Activated CD4-positive, alpha-beta T cell treated with anti-CD3 and anti-CD28 coated beads for 36 hours (primary cell): ENCODE data around the gene FITM1. TPM values are rescaled to one million over a fixed set of nuclear protein-coding genes. Genes with fewer than 3 reads are reported as not detected.
A peak's percentile ranks its signal among the peaks of the same experiment; 100 is the strongest.

Experiments
- ATAC-seq: fragments of 200-7000 bp; cut with Tn5 transposase; one replicate; pipeline ENCODE4 v1.10.0; 2021; ENCODE audit warnings: mild to moderate bottlenecking, moderate library complexity
- CTCF ChIA-PET: fragments of 350-600 bp; sonication (Branson Sonifier 250); formaldehyde crosslinking; loops from one replicate; lab custom pipeline; 2021; ENCODE audit warnings: antibody characterized with exemption; lab: Charles Lee
- POLR2A ChIA-PET: fragments of 350-600 bp; sonication (Branson Sonifier 250); formaldehyde crosslinking; loops from one replicate; lab custom pipeline; 2021; ENCODE audit warnings: antibody characterized with exemption, inconsistent platforms; lab: Charles Lee
- DNase-seq: peaks from one replicate; pipeline ENCODE4 v3.0.0-alpha.2; 2020
- H3K27ac Mint-ChIP-seq: one replicate; pipeline ENCODE4 v1.8.0; 2021; ENCODE audit warnings: mixed read lengths
- H3K27me3 Mint-ChIP-seq: one replicate; pipeline ENCODE4 v1.8.0; 2021; ENCODE audit warnings: mixed read lengths
- H3K36me3 Mint-ChIP-seq: one replicate; pipeline ENCODE4 v1.8.0; 2021; ENCODE audit warnings: low read depth, mixed read lengths
- H3K4me1 Mint-ChIP-seq: one replicate; pipeline ENCODE4 v1.8.0; 2021; ENCODE audit warnings: mixed read lengths
- H3K4me3 Mint-ChIP-seq: one replicate; pipeline ENCODE4 v1.8.0; 2021; ENCODE audit warnings: mild to moderate bottlenecking, moderate library complexity, mixed read lengths
- H3K9me3 Mint-ChIP-seq: one replicate; pipeline ENCODE4 v1.8.0; 2021; ENCODE audit warnings: low read depth, mixed read lengths
- intact Hi-C, 2 experiments: fragments of 100-400 bp; cut with DNase I in 1 of 2; cut with micrococcal nuclease in 1 of 2; formaldehyde crosslinking; loops; one replicate each; pipeline versions ENCODE4 v1.14.2 to v1.15.1; 2022 to 2024; cut with DNase I, micrococcal nuclease
- total RNA-seq, 2 experiments: library from RNA; stranded (reverse); gene quantifications; one replicate each; pipeline ENCODE4 v1.2.3, GENCODE V29; 2021

FITM1 gene
- under 1 TPM in 1 of 2 experiments, not detected in 1; 0.53 TPM for total RNA-seq

DNA sequence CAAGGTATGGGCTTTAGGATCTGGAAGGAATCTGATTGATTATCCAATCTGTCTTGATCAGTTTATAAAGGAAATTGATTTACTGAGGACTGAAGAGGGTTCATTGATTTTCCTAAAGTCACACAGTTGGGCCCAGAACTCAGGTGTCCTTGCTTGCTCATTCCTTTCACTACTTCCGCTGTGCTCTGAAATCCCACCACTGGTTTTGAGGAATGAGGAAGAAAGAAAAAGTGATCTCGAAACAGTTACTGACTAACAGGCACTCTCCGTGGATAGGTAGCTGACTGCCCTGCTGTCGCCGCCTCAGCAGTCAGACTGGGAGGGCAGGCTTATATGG is at the start of gene FITM1:
TSS of gene FITM1 (plus strand) at position 280 of the 337 bp plus-strand sequence. CDS start 905 bp downstream, outside the sequence.
- ATAC-seq (no peak), DNase-seq (no peak)
- peak within 1 kb of the TSS; percentile 1 for H3K27ac Mint-ChIP-seq
- no peaks in the 10 kb centered on the region for H3K27me3 Mint-ChIP-seq
- H3K4me1 Mint-ChIP-seq, result peaks cover 21% of the 10 kb centered on the region
- H3K4me3 Mint-ChIP-seq, result no peak within 1 kb of the TSS
- intact Hi-C loops, result no loop called here
- no peaks in the 10 kb centered on the region for H3K9me3 Mint-ChIP-seq
- ChIA-PET CTCF (interaction anchor here (0.6 to 1.0 kb wide), 3 partner anchors 8 to 575 kb away, joined by 3 to 4 read pairs (median 3); no protein-coding TSS in a partner anchor), POLR2A (interaction anchor here (0.6 kb wide), 1 partner anchor 145 kb away, joined by 3 read pairs; no protein-coding TSS in a partner anchor)
- no peaks in the 10 kb centered on the region for H3K36me3 Mint-ChIP-seq

DNA sequence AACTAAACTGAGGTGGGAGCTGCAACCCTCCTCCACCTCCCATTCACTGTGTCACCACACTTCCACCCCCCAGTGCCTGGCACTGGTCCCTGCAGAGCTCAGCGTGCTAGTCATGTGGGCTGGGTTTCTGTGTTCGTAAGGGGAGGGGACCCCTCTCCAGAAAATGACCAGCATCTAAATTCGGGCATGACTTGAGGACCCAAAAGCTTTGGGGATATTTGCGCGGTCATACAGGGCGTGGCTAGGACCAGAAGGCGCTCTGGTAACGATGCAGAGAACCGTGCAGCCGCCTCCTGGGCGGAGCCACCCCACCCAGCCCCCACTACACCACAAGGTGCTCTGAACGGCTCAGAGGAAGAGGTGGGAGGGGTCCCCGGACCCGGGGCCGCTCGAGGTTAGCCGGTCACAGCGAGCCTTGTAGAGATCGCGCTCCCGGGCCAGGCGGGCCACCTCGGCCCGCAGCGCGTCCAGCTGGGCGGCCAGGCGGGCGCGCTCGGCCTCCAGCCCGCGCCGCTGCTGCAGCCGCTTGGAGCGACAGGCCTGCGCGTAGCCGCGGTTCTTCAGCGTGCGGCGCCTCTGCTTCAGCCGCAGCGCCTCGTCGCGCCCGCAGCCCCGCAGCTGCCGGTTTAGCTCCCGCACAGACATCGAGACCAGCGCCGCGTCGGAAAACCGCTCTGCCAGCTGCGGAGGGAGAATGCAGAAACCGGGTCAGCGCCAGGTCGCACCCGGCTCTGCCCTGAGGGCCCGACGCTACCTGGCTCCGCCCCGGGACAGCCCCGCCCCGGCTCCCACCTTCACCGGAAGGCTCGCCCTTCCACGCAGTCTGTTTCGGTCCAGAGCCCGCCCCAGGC is 49.3 kb upstream of the FITM1 start:
- Mint-ChIP-seq H3K36me3 (no peaks in the 10 kb centered on the region), H3K4me1 (peaks cover 20% of the 10 kb centered on the region), H3K4me3 (peak overlapping the region; percentile 68), H3K27me3 (no peaks in the 10 kb centered on the region), H3K9me3 (no peaks in the 10 kb centered on the region), H3K27ac (peak overlapping the region; percentile 45)
- DNase-seq (peak; percentile 84), ATAC-seq (peak; percentile 92)
- intact Hi-C loops, result loop anchor here (1.0 kb wide), 1 partner anchor 13 kb away; the partner anchor contains the start of gene PCK2 (in 2 of the 2)
- POLR2A ChIA-PET, result interaction anchor here (0.6 to 2.3 kb wide), 8 partner anchors 9 to 514 kb away, joined by 3 to 12 read pairs (median 4); partner anchors contain the start of genes AP1G2, DCAF11, IRF9 and NRL
- CTCF ChIA-PET, result interaction anchor here (0.7 to 4.2 kb wide), 12 partner anchors 12 to 542 kb away, joined by 3 to 83 read pairs (median 4); partner anchors contain the start of genes CARMIL3, NRL and PCK2

- peaks cover 22% of the 10 kb centered on the region for H3K4me1 Mint-ChIP-seq
- no peak for DNase-seq
- no peaks in the 10 kb centered on the region for H3K9me3 Mint-ChIP-seq
- H3K4me3 Mint-ChIP-seq, result peak overlapping the region; percentile 64
- ChIA-PET POLR2A (interaction anchor here (1.2 to 2.1 kb wide), 3 partner anchors 8 to 32 kb away, joined by 3 to 6 read pairs (median 5); partner anchors contain the start of genes DCAF11, NRL and PCK2), CTCF (interaction anchor here (0.9 to 4.2 kb wide), 4 partner anchors 11 to 27 kb away, joined by 3 to 83 read pairs (median 10); partner anchors contain the start of gene PCK2)
- no peak for ATAC-seq
- intact Hi-C loops, result loop anchor here (1.0 kb wide), 1 partner anchor 13 kb away; the partner anchor contains the start of gene PCK2 (in 2 of the 2)
- peak overlapping the region; percentile 28 for H3K27ac Mint-ChIP-seq
- no peaks in the 10 kb centered on the region for H3K36me3 Mint-ChIP-seq
- H3K27me3 Mint-ChIP-seq, result no peaks in the 10 kb centered on the region
These were observed 48.7 kb upstream of the FITM1 start for GRCh38 chr14:24081739-24082211.

GRCh38 chr14:24082411-24083080 is 47.9 kb upstream of the FITM1 start:
- DNase-seq, result no peak
- no peaks in the 10 kb centered on the region for H3K9me3 Mint-ChIP-seq
- peaks cover 22% of the 10 kb centered on the region for H3K4me1 Mint-ChIP-seq
- H3K27ac Mint-ChIP-seq, result no peak overlapping the region
- ChIA-PET POLR2A (interaction anchor here (1.0 to 2.1 kb wide), 3 partner anchors 12 to 32 kb away, joined by 3 to 6 read pairs (median 5); partner anchors contain the start of genes DCAF11, NRL and PCK2), CTCF (interaction anchor here (0.9 to 4.2 kb wide), 5 partner anchors 10 to 28 kb away, joined by 3 to 83 read pairs (median 4); partner anchors contain the start of gene PCK2)
- ATAC-seq, result no peak
- H3K4me3 Mint-ChIP-seq, result peak overlapping the region; percentile 64
- no peaks in the 10 kb centered on the region for H3K27me3 Mint-ChIP-seq
- no peaks in the 10 kb centered on the region for H3K36me3 Mint-ChIP-seq
- intact Hi-C loops, result no loop called here

DNA sequence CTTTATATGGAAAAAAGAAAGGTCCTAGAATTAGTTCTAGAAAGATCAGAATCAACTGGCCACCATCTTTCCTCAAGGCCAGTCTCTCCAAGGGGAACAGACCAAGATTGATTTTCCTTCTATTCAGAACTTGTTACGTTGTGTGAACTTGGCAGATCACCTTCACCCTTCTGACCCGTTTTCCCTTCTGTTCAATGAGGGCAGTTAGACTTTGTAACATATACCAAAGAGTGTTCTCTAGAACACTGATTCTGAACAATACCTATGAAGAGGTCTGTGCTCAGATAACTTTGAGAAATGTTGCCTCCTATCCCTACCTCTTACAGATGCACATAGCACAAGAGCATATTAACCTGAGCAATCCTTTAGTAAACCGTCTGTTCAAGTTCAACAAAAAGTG is 47.0 kb upstream of the FITM1 start:
- H3K9me3 Mint-ChIP-seq, result no peaks in the 10 kb centered on the region
- no peak for DNase-seq
- ATAC-seq, result no peak
- H3K27ac Mint-ChIP-seq, result no peak overlapping the region
- H3K4me3 Mint-ChIP-seq, result no peak overlapping the region
- ChIA-PET CTCF (interaction anchor here (0.6 to 4.0 kb wide), 2 partner anchors 25 to 33 kb away, joined by 3 to 16 read pairs; no protein-coding TSS in a partner anchor), POLR2A (no interaction called here)
- no peaks in the 10 kb centered on the region for H3K36me3 Mint-ChIP-seq
- H3K4me1 Mint-ChIP-seq, result peaks cover 22% of the 10 kb centered on the region
- no peaks in the 10 kb centered on the region for H3K27me3 Mint-ChIP-seq
- intact Hi-C loops, result no loop called here

DNA sequence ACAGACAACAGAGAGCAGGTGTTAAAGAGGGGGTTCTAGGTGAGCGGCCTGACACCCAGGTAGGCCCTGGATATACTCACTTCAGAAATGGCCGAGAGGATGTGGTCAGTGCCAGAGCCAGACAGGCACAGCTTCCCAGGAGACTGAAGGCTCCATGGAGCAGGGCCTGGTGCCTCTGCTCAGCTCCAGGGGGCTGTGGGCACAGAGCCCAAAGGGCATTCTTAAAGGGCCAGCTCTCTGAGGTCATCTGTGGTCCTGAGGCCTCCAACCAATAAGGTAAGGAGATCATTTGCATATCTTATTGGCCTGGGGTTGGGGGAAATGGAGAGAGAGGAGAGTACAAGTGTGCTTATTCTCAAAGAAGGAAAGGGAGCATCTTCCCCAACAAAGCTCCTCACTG is 46.0 kb upstream of the FITM1 start:
- no peak overlapping the region for H3K27ac Mint-ChIP-seq
- no peak for ATAC-seq
- no peaks in the 10 kb centered on the region for H3K27me3 Mint-ChIP-seq
- H3K4me3 Mint-ChIP-seq, result no peak overlapping the region
- H3K36me3 Mint-ChIP-seq, result no peaks in the 10 kb centered on the region
- DNase-seq, result no peak
- H3K9me3 Mint-ChIP-seq, result no peaks in the 10 kb centered on the region
- POLR2A ChIA-PET, result no interaction called here
- CTCF ChIA-PET, result interaction anchor here (4.0 kb wide), 1 partner anchor 26 kb away, joined by 16 read pairs; no protein-coding TSS in a partner anchor
- intact Hi-C loops, result no loop called here
- H3K4me1 Mint-ChIP-seq, result peaks cover 18% of the 10 kb centered on the region

DNA sequence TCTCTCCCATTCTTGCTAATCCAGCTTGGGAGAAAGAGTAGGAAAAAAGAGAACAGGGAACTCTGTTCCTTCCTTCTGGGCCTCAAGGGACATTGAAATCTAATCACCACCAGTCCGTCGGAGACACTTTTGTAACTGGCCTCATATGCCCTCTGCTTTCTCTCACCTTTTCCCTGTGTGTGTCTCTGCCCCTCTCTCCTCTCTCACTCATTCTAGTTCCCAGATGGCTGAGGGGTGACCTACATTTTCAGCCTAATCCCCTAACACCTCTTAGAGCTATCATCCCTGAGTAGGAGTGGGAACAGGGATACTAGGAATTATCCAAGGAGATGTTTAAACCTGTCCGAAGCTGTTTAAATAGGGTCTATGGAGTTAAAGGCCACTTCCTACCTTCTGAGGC is 45.2 kb upstream of the FITM1 start:
- ChIA-PET POLR2A (no interaction called here), CTCF (interaction anchor here (0.6 to 1.8 kb wide), 4 partner anchors 23 to 1346 kb away, joined by 3 to 4 read pairs (median 4); no protein-coding TSS in a partner anchor)

DNA sequence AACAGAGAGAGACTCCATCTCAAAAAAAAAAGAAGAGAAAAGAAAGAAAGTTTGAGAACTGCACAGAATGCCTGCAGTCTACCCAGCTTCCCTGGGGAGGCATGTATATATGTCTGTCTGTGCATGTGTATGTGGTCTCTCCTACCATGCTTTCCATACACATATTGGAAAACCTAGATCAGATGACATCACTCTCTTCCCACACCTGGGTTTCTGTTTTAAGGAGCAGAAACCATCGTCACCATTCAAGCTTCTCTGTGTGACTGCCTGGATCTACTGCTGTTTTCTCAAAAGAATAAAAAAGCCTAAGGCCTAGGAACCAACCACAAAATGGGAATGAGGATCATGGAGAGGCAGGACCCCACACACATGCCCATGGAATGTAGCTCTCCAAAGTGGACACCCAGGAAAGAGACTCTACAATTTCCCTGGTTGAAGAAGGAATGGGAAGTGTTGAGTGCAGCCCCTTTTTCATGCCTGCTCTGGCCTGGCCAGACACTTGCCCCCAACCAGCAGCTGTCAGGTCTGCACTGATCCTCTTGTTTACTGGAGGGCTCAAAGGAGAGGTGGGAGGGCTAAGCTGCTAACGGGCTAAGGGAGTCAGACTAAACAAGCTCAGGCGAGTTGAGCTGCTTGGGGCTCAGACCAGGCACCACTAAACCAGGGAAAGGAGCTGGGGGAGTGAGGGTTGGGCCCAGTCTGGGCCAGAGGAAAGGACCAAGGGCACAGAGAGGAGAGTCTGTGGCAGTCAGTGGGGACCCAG is 44.1 kb upstream of the FITM1 start:
- H3K4me3 Mint-ChIP-seq, result no peak overlapping the region
- intact Hi-C loops, result no loop called here
- DNase-seq (no peak), ATAC-seq (no peak)
- ChIA-PET POLR2A (no interaction called here), CTCF (interaction anchor here (0.9 to 1.8 kb wide), 6 partner anchors 14 to 112 kb away, joined by 3 to 4 read pairs (median 4); no protein-coding TSS in a partner anchor)
- no peaks in the 10 kb centered on the region for H3K27me3 Mint-ChIP-seq
- no peaks in the 10 kb centered on the region for H3K9me3 Mint-ChIP-seq
- H3K27ac Mint-ChIP-seq, result no peak overlapping the region
- H3K4me1 Mint-ChIP-seq, result peaks cover 11% of the 10 kb centered on the region
- no peaks in the 10 kb centered on the region for H3K36me3 Mint-ChIP-seq

More for the DNA sequence above, 45.2 kb upstream of the FITM1 start:
- intact Hi-C loops, result no loop called here
- Mint-ChIP-seq H3K27me3 (no peaks in the 10 kb centered on the region), H3K4me1 (peaks cover 14% of the 10 kb centered on the region), H3K4me3 (no peak overlapping the region), H3K36me3 (no peaks in the 10 kb centered on the region), H3K27ac (no peak overlapping the region), H3K9me3 (no peaks in the 10 kb centered on the region)
- ATAC-seq (no peak), DNase-seq (no peak)

DNA sequence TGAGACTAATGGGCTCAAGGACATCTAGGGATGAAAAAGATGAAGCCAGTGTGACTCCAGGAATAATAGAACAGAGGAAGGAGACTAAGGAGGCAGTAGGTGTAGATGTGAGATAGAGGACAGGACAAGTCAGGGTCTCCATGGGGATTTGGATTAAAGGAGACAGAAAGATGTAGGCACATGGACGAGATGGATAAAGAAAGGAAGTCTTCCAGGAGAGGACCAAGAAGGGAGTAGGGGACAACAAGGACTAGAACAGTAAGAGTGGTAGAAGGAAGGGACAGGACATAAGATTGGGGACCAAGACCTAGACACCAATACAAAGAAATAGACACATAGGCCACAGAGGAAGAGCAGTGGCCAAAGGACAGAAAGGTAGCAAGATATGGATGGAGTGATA is 43.5 kb upstream of the FITM1 start:
- Mint-ChIP-seq H3K36me3 (no peaks in the 10 kb centered on the region), H3K27me3 (no peaks in the 10 kb centered on the region), H3K4me1 (peaks cover 8% of the 10 kb centered on the region), H3K9me3 (no peaks in the 10 kb centered on the region), H3K27ac (no peak overlapping the region), H3K4me3 (no peak overlapping the region)
- no peak for DNase-seq
- ATAC-seq, result no peak
- ChIA-PET POLR2A (no interaction called here), CTCF (interaction anchor here (0.9 to 1.8 kb wide), 5 partner anchors 14 to 27 kb away, joined by 3 to 4 read pairs (median 4); no protein-coding TSS in a partner anchor)
- intact Hi-C loops, result no loop called here

DNA sequence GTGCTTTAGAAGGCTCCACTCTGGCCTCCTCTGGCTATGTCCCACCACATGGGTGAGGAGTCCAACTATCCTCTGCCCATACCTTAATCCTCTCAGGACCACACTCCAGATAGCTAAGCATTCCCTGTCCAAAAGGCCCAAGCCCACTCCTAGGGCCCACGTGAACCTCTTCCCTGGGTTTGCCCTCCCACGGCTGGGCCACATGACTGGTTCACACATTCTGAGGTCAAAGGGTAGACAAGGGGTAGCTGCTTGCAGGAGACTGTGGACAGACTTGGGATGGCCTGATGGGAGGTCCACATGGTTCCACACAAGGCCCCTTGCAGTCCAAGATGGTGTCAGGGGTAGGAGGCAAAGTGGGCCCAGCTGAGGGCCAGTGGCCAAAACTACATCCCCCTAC is 42.4 kb upstream of the FITM1 start:
- Mint-ChIP-seq H3K27me3 (no peaks in the 10 kb centered on the region), H3K9me3 (no peaks in the 10 kb centered on the region), H3K4me1 (peaks cover 8% of the 10 kb centered on the region), H3K36me3 (no peaks in the 10 kb centered on the region), H3K27ac (no peak overlapping the region), H3K4me3 (no peak overlapping the region)
- intact Hi-C loops, result no loop called here
- DNase-seq (no peak), ATAC-seq (no peak)
- ChIA-PET CTCF (interaction anchor here (0.9 to 12.4 kb wide), 2 partner anchors 19 to 30 kb away, joined by 4 to 189 read pairs; no protein-coding TSS in a partner anchor), POLR2A (no interaction called here)
